Measurements from ENCODE around the gene AGAP1. TPM values are rescaled to one million over a fixed set of nuclear protein-coding genes. Genes with fewer than 3 reads are reported as not detected.
A peak's percentile ranks its signal among the peaks of the same experiment; 100 is the strongest.

The AGAP1 gene
- total RNA-seq, 4 donors from 2014 or later = 7.2 to 19.6 (median 15.2) TPM

DNA sequence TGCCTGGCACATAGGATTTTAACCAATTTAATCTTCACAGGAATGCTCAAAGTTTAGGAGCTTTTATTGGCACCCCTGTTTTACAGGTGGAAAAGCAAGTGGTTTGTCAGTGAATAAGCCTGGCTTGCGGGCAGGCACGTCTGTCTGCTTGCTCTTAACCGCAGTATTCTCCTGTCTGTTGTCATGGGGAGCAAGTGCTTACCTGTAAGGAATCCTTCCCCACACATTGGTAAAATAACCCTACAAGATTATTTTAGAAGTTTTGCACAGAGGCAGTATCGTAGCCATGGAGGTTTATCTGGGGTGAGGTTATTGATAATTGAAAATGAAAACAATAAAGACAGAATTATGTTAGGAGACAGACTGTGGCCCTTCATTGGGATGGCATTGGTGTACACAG lies 174.9 kb downstream of the AGAP1 start:
- 48 to 62% methylated on average over 4 of the region's 4 CpGs for WGBS, 2 donors

DNA sequence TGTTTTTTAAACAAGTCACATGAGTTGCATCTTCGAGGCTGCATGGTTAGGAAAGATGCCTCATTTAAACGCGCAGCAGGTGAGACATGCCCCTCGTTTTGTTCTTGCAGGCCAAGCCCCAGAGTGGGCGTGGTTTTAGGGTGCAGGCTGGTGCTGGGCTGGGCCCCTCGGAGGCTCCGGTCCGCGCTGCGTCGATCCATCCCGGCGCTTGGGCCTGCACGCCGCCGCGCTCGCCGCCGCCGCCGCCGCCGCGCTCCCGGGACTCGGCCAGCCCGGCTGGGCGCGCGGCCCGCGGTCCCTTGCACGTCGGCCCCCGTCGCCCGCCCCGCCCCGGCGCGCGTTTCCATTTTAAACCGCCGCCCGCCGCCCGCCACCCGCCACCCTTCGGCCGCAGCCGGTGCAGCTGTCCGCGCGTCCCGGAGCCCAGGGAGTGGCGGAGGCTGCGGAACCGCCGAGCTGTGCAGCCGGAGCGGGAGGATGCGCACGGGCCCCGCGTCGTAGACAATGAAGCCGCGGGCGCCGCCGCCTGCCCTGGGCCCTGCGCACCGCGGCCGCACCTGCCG lies 175.5 kb downstream of the AGAP1 start:
- 0% methylated on average over 3 of the region's 77 CpGs for WGBS, 2 donors
- no peak for DNase-seq
- Histone ChIP-seq H3K4me3 (peak overlapping the region; percentile 45 to 74 (median 56)), H3K36me3 (no peaks in the 10 kb centered on the region), H3K27me3 (peaks cover 0 to 32% (median 0%) of the 10 kb centered on the region in 4 donors), H3K27ac (peak overlapping the region in 3 of 4 donors; percentile 34 to 80 (median 79)), H3K9me3 (no peaks in the 10 kb centered on the region), H3K4me1 (peaks cover 15 to 48% (median 22%) of the 10 kb centered on the region in 3 donors)
- TF ChIP-seq POLR2A (IDR thresholded peaks at IDR 0.05) = no peak
- TF ChIP-seq CTCF (IDR thresholded peaks at IDR 0.05) = no peak
- intact Hi-C loops (cut with DNase I) = no loop called here

More for the DNA sequence above, 174.9 kb downstream of the AGAP1 start:
- Histone ChIP-seq H3K9me3 (no peaks in the 10 kb centered on the region), H3K4me1 (peaks cover 15 to 48% (median 22%) of the 10 kb centered on the region in 3 donors), H3K27ac (no peak overlapping the region), H3K36me3 (no peaks in the 10 kb centered on the region), H3K27me3 (peaks cover 0 to 32% (median 0%) of the 10 kb centered on the region in 4 donors), H3K4me3 (peak overlapping the region in 1 of 4 donors; percentile 74)
- intact Hi-C loops (cut with DNase I) = no loop called here
- no peak for DNase-seq
- TF ChIP-seq CTCF (IDR thresholded peaks at IDR 0.05) (no peak), POLR2A (IDR thresholded peaks at IDR 0.05) (no peak)

GRCh38 chr2:235669983-235670962 lies 176.4 kb downstream of the AGAP1 start:
- H3K36me3 ChIP-seq = no peaks in the 10 kb centered on the region
- no peak for TF ChIP-seq POLR2A (IDR thresholded peaks at IDR 0.05)
- TF ChIP-seq CTCF (IDR thresholded peaks at IDR 0.05) = peak in 5 of 6 experiments; percentile 22 to 54 (median 37)
- intact Hi-C loops (cut with DNase I) = loop anchor here (5.0 kb wide), 1 partner anchor 73 kb away; no protein-coding TSS in a partner anchor
- H3K4me3 ChIP-seq = peak overlapping the region; percentile 45 to 74 (median 56)
- no peaks in the 10 kb centered on the region for H3K9me3 ChIP-seq
- H3K27ac ChIP-seq = peak overlapping the region; percentile 5 to 80 (median 56)
- WGBS, 2 donors = 0 to 27% methylated on average over 16 to 25 of the region's 148 CpGs
- H3K27me3 ChIP-seq = peaks cover 0 to 32% (median 0%) of the 10 kb centered on the region in 4 donors
- H3K4me1 ChIP-seq = peaks cover 11 to 45% (median 22%) of the 10 kb centered on the region in 3 donors
- DNase-seq = no peak

DNA sequence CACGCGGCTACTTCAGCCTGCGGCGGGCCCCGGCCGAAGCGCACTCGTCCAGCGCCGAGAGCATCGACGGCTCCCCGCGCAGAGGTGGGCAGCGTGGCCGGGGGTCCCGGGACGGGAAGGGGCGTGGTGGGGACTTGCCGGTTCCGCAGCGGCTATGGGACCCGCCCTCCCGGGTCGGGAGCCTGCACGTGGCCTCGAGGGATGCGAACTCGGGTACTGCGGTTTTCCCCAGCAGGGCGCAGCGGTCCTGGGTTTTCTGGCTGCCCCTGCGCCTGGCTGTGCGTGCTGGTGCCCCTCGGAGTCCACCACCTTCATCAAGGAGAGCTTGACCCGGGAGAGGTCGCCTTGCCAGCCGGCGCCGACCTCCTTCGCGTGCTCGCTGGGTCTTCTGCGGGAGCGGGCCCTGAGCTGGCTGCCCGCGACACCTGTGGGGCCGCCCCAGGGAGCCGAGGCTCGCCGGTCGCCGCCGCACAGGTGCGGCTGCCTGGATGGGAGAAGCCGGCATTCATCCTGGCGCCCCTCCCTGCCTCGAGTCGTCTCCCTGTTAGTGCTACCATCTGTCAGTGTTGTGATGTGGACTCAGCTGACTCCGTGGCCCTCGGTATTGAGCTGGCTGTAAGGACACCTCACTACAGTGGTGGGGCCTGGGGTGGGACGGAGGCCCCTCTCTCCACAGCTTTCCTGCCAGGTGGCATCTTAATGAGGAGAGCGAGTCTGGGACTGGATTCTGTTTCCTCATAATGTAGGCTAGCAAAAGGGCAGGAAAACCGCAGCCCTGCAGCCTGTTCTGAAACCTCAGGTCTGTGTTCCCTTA lies 177.3 kb downstream of the AGAP1 start:
- no peak for TF ChIP-seq CTCF (IDR thresholded peaks at IDR 0.05)
- TF ChIP-seq POLR2A (IDR thresholded peaks at IDR 0.05) = no peak
- intact Hi-C loops (cut with DNase I) = loop anchor here (5.0 kb wide), 1 partner anchor 74 kb away; no protein-coding TSS in a partner anchor
- Histone ChIP-seq H3K36me3 (no peaks in the 10 kb centered on the region), H3K4me1 (peaks cover 2 to 36% (median 16%) of the 10 kb centered on the region in 3 donors), H3K27me3 (peaks cover 0 to 32% (median 0%) of the 10 kb centered on the region in 4 donors), H3K9me3 (no peaks in the 10 kb centered on the region), H3K4me3 (peak overlapping the region; percentile 45 to 74 (median 56)), H3K27ac (peak overlapping the region in 2 of 4 donors; percentile 79 to 80)
- WGBS, 2 donors = 60 to 89% methylated on average over 1 to 15 of the region's 64 CpGs
- DNase-seq = no peak
